Measurements from ENCODE around the gene CACHD1.
"Not testable (repeated sequence)": the region's sequence is repeated elsewhere in the genome, so short reads cannot be mapped to it uniquely, and the experiment has no call there.

CACHD1 gene

DNA sequence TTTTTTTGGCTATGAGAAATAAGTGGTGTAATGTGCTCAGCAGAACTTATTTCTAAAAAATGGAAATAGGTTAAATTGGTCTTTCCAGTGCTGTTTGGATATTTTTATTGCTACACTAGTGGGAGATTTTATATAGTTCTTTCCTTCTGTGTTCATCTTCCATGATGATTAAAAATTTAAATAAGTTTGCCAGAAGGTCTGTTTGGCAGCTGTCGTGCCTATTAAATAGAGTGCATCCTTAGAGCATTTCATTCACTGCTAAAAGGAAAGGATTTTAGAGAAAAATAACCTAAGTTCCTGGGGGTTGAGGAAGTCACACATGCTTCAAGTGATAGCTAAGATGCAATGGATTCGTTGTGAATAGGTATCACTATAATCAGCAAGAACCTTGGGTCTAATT lies 245.3 kb downstream of the CACHD1 start:
- no peak for DNase-seq

GRCh38 chr1:64721135-64721534 lies 251.2 kb downstream of the CACHD1 start:
- no peak for DNase-seq

DNA sequence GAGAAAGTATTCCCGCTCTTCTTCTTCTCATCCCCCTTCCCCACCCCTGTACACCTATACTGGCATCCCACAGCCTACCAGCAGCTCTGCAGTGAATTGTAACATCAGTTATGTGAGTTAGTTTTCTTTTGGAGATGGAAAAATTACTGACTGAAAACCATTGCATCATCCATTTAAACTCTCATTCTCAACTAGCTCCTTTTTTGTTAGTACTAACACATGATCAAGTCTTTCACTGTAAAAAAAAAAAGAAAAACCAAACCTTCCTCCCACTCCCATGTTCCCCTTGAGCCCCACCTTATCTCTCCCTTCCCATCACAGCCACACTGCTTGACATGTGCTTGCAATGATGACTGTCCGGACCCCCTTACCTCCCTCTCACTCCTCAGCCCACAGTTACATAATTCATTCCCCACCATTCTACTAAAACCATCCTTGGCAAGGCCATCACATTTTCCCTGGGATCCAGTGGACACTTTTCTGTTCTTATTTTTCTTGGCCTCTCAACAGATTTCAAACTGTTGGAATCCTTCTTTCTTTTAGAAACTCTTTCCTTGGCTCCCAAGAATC lies 251.7 kb downstream of the CACHD1 start:
- no peak for DNase-seq

DNA sequence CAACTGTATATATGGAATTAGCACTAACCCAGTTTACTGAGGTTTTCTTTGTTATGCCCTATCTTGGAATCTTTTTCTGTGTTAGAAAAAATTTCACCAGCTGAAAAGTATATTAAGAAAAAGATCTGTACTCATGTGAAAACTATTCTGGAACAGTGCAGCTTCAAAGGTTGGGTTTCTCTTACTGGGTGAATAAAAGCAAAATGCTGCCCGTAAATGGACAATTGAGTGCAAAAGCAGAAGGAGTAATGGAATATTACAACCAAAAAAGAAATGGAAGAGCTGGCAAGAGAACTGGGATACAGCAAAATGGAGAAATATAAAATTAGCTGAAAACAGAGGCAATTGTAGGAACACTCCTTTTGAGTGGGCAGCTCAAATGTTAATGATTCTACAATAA lies 257.9 kb downstream of the CACHD1 start:
- no peak for DNase-seq

DNA sequence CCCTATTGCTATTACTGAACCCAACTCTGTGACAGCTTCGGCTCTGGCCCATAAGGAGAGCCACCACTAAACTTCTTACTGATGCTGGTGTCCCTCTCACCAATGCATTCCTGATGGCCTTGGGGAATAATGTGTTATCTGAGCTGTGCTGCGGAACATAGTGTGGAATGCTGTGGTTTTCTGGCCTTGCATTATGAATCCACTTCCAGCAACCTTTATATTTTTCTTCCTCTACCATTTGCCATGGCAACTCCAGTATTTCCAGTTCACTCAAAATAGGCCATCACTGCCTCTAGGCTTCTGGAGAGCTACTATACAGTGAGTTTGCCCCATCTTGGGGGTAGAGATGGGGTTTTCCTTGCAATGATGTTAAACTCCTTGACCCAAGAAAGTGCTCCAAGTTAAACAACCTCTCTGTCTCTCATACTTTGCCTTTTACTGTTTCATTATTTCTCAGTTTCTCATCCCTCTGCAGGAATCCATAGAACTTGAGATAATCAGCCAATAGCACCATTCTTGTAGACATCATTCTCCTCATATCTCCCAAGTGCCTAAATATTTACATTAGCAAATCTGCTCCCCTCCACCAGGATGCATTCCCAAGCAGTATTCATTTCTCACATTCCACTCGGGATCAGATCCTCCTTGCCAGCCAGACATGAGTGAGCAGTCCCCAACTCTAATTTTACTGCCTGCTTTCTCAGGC lies 263.8 kb downstream of the CACHD1 start:
- no peak for DNase-seq

- no peak for DNase-seq
These were observed 264.3 kb downstream of the CACHD1 start for GRCh38 chr1:64734287-64734652.

GRCh38 chr1:64740687-64741086 lies 270.8 kb downstream of the CACHD1 start:
- not testable (repeated sequence) for DNase-seq
